Astrocyte of the cerebellum (primary cell): Measurements from ENCODE around the gene FZR1.
"Not testable (repeated sequence)": the region's sequence is repeated elsewhere in the genome, so short reads cannot be mapped to it uniquely, and the experiment has no call there.

Source experiments
- DNase-seq: peaks from one replicate; pipeline ENCODE4 v3.0.0-alpha.2; 2011; ENCODE audit warnings: low read depth
- H3K4me3 ChIP-seq: 2 replicates; pipeline ENCODE4 v1.5.1; 2011; ENCODE audit warnings: mild to moderate bottlenecking, low read depth, low read length, moderate library complexity
- in situ Hi-C: cut with HindIII; loops from 2 replicates; pipeline ENCODE4 v1.10.0; 2017; ENCODE audit warnings: low sequenced_read_pairs
- TF ChIP-seq, protein P1 (sequence below): IDR thresholded peaks from 2 replicates; pipeline ENCODE4 v1.5.1; 2012; ENCODE audit warnings: low read length, low read depth, moderate library complexity, mild to moderate bottlenecking; ENCODE audit errors: missing control alignments

FZR1 gene

DNA sequence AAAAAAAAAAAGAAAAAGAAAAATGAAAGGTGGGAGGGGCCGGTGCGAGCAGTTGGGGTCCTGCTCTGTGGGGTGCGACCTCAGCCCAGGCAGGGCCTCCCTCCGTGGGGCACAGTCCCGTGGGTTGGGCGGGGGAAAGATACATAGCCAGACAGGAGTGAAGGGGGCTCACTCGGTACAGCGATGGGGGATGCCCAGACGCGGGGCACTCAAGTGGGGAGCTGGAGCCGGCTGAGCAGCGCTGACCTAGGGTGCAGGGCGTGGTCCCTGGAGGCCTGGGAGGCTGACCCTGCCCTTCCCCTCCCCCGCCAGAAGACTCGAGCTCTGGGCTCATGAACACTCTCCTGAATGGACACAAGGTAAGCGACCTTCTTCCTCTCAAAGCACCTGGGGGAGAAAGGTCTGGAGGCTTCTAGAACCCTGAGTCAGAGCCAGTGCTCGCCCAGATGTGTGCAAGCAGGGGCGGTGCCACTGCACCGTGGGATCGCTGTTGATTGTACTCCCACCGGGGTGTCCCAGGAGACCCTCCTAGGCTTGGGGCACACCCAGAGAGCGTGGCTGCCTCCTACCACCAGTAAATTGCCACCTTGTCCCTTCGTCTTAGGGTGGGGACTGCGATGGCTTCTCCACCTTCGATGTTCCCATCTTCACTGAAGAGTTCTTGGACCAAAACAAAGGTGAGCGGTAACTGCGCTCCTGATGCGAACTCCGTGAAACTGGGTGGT is 70.0 kb downstream of the FZR1 start:
- in situ Hi-C loops = loop anchor here (5.0 kb wide), 1 partner anchor 46 kb away; no protein-coding TSS in a partner anchor
- H3K4me3 ChIP-seq = peak overlapping the region; percentile 26
- TF ChIP-seq, protein P1, sequence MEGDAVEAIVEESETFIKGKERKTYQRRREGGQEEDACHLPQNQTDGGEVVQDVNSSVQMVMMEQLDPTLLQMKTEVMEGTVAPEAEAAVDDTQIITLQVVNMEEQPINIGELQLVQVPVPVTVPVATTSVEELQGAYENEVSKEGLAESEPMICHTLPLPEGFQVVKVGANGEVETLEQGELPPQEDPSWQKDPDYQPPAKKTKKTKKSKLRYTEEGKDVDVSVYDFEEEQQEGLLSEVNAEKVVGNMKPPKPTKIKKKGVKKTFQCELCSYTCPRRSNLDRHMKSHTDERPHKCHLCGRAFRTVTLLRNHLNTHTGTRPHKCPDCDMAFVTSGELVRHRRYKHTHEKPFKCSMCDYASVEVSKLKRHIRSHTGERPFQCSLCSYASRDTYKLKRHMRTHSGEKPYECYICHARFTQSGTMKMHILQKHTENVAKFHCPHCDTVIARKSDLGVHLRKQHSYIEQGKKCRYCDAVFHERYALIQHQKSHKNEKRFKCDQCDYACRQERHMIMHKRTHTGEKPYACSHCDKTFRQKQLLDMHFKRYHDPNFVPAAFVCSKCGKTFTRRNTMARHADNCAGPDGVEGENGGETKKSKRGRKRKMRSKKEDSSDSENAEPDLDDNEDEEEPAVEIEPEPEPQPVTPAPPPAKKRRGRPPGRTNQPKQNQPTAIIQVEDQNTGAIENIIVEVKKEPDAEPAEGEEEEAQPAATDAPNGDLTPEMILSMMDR = no peak

DNA sequence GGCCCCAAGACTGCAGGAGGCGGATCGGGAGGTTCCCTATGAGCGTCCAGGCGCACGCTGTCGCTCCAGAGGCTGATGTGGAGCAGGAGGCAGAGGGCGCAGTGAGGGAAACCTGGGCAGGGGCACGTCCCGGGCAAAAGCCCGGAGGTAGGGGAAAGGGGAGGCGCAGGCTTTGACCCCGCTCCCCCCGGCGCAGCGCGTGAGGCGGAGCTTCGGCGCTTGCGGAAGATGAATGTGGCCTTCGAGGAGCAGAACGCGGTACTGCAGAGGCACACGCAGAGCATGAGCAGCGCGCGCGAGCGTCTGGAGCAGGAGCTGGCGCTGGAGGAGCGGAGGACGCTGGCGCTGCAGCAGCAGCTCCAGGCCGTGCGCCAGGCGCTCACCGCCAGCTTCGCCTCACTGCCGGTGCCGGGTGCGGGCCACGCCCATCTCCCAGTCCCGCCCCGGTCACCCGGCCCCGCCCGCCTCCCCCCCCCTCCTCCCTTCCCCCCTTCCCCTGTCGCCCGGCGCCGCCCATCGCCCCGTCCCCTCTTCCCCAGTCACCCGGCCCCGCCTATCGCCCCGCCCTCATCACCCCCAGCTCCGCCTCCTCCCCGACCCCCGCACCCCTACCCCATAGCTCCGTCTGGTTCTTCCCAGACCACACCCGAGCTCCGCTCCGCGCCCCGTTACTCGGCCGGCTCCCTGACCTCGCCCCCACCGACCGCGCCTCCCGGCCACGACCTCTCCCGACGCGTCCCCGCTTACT is 70.8 kb downstream of the FZR1 start:
- peak; percentile 40 for DNase-seq
- TF ChIP-seq, protein P1 = no peak
- in situ Hi-C loops = loop anchor here (5.0 kb wide), 1 partner anchor 45 kb away; no protein-coding TSS in a partner anchor
- peak overlapping the region; percentile 26 for H3K4me3 ChIP-seq

More for the DNA sequence above, 70.0 kb downstream of the FZR1 start:
- no peak for DNase-seq

DNA sequence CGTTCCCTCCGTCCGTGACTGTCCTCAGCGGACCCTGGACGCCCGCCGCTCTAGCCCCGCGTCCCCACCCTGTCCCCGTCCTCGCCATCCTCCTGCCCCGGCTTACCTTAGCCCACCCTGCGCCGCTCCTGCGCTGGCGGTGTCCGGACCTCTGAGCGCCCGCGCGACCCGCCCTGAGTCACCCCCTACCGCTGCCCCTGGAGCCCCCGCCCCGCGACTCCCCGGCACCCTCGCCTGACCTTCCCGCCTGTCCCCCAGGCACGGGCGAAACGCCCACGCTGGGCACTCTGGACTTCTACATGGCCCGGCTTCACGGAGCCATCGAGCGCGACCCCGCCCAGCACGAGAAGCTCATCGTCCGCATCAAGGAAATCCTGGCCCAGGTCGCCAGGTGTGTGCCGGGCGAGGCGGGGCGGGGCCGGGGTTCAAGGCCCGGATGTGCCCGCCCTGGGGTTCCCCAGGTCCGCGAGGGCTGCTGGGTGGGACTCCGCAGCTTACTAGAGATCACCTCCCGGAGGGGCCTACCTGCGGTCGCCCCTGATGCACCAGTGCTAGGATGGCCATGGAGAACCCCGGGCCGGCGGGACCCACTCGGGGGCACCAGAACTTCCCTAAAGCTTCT is 71.7 kb downstream of the FZR1 start:
- no peak for DNase-seq
- H3K4me3 ChIP-seq = no peak overlapping the region
- in situ Hi-C loops = loop anchor here (5.0 kb wide), 1 partner anchor 44 kb away; no protein-coding TSS in a partner anchor
- TF ChIP-seq, protein P1 = no peak

DNA sequence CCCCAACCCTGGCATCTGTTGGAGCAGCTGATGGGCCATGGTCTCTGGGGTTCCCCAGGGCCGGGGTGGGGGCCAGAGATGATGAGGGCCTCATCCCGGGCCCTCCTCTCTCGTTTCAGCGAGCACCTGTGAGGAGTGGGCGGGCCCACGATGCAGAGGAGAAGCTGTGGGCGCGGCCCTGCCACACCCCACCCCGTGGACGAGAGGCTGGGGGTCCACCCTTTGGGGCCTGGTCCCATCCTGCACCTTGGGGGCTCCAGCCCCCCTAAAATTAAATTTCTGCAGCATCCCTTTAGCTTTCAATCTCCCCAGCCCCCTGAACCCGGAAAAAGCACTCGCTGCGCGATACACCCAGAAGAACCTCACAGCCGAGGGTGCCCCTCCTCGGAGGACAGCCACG is 72.3 kb downstream of the FZR1 start:
- TF ChIP-seq, protein P1 = no peak
- no peak for DNase-seq
- in situ Hi-C loops = loop anchor here (5.0 kb wide), 1 partner anchor 44 kb away; no protein-coding TSS in a partner anchor
- H3K4me3 ChIP-seq = no peak overlapping the region

DNA sequence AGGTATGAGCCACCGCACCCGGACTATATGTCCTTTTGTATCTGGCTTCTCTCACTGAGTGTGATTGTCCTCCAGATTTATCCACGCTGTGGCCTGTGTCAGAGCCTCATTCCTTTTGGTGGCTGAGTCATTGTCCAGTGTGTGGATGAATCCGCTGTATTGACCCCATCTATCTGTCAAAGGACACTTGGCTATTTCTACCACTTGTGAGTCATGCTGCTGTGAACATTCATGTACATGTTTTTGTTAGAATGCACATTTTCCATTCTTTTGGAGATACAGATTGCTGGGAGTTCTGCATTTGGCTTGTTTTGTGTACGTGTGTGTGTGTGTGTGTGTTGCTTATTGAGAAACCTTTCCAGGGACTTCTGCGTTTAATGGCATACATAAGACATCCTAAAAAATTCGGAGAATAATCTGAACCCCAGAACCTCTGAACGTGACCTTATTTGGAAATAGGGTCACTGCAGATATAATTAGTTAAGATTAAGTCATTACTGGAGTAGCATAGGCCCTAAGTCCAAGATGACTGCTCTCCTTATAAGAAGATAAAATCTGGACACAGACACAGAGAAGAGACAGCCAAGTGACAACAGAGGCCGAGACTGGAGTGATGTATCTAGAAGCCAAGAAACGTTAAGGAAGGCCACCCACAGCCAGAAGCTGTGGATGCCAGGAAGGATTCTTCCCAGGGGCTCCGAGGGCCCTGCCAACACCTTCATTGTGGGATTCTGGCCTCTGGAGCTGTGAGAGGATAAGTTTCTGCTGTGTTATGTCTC is 74.2 kb downstream of the FZR1 start:
- TF ChIP-seq, protein P1 = no peak
- H3K4me3 ChIP-seq = no peak overlapping the region
- in situ Hi-C loops = no loop called here
- peak; percentile 55 for DNase-seq

DNA sequence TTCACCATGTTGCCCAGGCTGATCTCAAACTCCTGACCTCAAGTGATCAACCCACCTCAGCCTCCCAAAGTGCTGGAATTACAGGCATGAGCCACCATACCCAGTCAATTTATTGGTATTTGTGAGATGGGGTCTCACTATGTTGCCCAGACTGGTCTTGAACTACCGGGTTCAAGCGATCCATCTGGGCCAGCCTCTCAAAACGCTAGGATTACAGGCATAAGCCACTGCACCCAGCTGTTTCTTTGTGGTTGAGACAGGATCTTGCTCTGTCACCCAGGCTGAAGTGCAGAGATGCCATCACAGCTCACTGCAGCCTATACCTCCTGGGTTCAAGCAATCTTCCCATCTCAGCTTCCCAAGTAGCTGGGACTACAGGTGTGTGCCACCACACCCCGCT is 75.7 kb downstream of the FZR1 start:
- DNase-seq, H3K4me3 ChIP-seq, in situ Hi-C loops: not testable (repeated sequence)

DNA sequence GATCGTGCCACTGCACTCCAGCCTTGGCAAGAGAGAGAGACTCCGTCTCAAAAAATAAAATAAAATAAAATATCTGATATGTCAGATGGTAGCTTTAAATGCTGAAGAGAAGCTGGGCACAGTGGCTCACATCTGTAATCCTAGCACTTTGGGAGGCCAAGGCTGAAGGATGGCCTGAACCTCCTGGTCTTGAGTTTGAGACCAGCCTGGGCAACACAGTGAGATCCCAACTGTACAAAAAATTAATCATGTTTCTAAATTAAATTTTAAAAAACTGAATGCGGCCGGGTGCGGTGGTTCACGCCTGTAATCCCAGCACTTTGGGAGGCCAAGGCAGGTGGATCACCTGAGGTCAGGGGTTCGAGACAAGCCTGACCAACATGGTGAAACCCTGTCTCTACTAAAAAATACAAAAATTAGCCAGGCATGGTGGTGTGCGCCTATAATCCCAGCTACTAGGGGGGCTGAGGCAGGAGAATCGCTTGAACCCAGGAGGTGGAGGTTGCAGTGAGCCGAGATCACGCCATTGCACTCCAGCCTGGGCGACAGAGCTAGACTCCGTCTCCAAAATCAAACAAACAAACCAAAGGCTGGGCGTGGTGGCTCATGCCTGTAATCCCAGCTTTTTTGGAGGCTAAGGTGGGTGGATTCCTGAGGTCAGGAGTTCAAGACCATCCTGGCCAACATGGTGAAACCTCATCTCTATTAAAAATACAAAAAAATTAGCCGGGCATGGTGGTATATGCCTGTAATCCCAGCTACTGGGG is 78.1 kb downstream of the FZR1 start:
- in situ Hi-C loops = not testable (repeated sequence)

More for the DNA sequence above, 78.1 kb downstream of the FZR1 start:
- not testable (repeated sequence) for DNase-seq, H3K4me3 ChIP-seq
